K562 (cell line): ENCODE data around the gene CPZ. TPM values are rescaled to one million over a fixed set of nuclear protein-coding genes. Genes with fewer than 3 reads are reported as not detected.
A peak's percentile ranks its signal among the peaks of the same experiment; 100 is the strongest.

ENCODE experiments used
- BHLHE40 ChIP-seq: IDR thresholded peaks from 2 replicates; pipeline ENCODE4 v1.6.1; 2011; ENCODE audit warnings: low read length, improper control_type of control experiment
- BRF2 ChIP-seq: IDR thresholded peaks from 3 replicates; pipeline ENCODE4 v1.6.1; 2011; ENCODE audit warnings: borderline replicate concordance, mild to moderate bottlenecking; ENCODE audit not compliant: insufficient read length, insufficient read depth
- ELF4 ChIP-seq: fragments of 450-650 bp; formaldehyde crosslinking; IDR thresholded peaks from 2 replicates; pipeline ENCODE4 v1.4.0; 2022; ENCODE audit warnings: missing genetic modification characterization
- KDM4B ChIP-seq, 2 experiments: fragments of 450-650 bp in 1 of 2; sonication (generic) in 1 of 2; IDR thresholded peaks; 2 replicates each; pipeline ENCODE4 v1.6.1; 2016 to 2017; ENCODE audit warnings: borderline replicate concordance in 2 of 2, antibody characterized with exemption in 1 of 2, low read depth in 1 of 2, mild to moderate bottlenecking in 1 of 2
- MTA2 ChIP-seq: fragments of 450-650 bp; IDR thresholded peaks from 2 replicates; pipeline ENCODE4 v1.6.1; 2016; ENCODE audit warnings: low read depth
- NR3C1 ChIP-seq: sonication (generic); formaldehyde crosslinking; IDR thresholded peaks from 2 replicates; pipeline ENCODE4 v1.8.1; 2022; ENCODE audit warnings: missing genetic modification reagents
- PYGO2 ChIP-seq: fragments of 450-650 bp; IDR thresholded peaks from 2 replicates; pipeline ENCODE4 v1.6.1; 2016; ENCODE audit warnings: mild to moderate bottlenecking, missing genetic modification characterization, moderate library complexity, missing compliant biosample characterization
- RBBP5 ChIP-seq: fragments of 200-600 bp; sonication (generic); IDR thresholded peaks from 2 replicates; pipeline ENCODE4 v1.6.1; 2012; ENCODE audit warnings: borderline replicate concordance, mild to moderate bottlenecking, low read length, control low read depth, inconsistent platforms; ENCODE audit not compliant: insufficient read depth, poor library complexity, severe bottlenecking
- RBM15 ChIP-seq: fragments of 200-400 bp; formaldehyde crosslinking; IDR thresholded peaks from 2 replicates; pipeline ENCODE4 v1.6.1; 2018; ENCODE audit warnings: mild to moderate bottlenecking, low read length, moderate library complexity; ENCODE audit not compliant: insufficient read depth
- SIN3A ChIP-seq, 2 experiments: fragments of 150-350 bp in 1 of 2; IDR thresholded peaks; 2 replicates each; pipeline ENCODE4 v1.6.1; 2011 to 2016; ENCODE audit warnings: borderline replicate concordance in 2 of 2, low read depth in 2 of 2, low read length in 2 of 2, mild to moderate bottlenecking in 2 of 2, moderate library complexity in 2 of 2; ENCODE audit not compliant: control insufficient read depth in 1 of 2
- SLC30A9 ChIP-seq: fragments of 250-450 bp; sonication (Bioruptor Pico); IDR thresholded peaks from 2 replicates; pipeline ENCODE4 v1.8.0; 2022; ENCODE audit warnings: mild to moderate bottlenecking, moderate library complexity
- ZBTB40 ChIP-seq, 2 experiments: fragments of 450-650 bp in 1 of 2; sonication (generic) in 1 of 2; formaldehyde crosslinking in 1 of 2; IDR thresholded peaks; 2 replicates each; pipeline versions ENCODE4 v1.7.1 to v1.9.0; 2016 to 2022; ENCODE audit warnings: inconsistent platforms in 1 of 2, mild to moderate bottlenecking in 1 of 2, missing genetic modification reagents in 1 of 2
- ZC3H11A ChIP-seq: IDR thresholded peaks from 2 replicates; pipeline ENCODE4 v1.6.1; 2012; ENCODE audit warnings: low read depth, low read length, improper control_type of control experiment
- ZNF280B ChIP-seq: fragments of 250-450 bp; sonication (Bioruptor Pico); IDR thresholded peaks from 2 replicates; pipeline ENCODE4 v1.5.1; 2021; ENCODE audit warnings: mild to moderate bottlenecking
- polyA plus RNA-seq, 8 experiments: library from polyadenylated mRNA; depleted of rRNA in 4 of 8; stranded (reverse) in 5 of 8; unstranded in 3 of 8; fragments of >200 nt; fragmentation: Nextera tagmentation in 2 of 8; fragmentation: Illumina TruSeq in 1 of 8; extraction: Ambion mirVana in 2 of 8; extraction: Trizol in 1 of 8; gene quantifications; 2 replicates each; pipeline versions ENCODE4 v1.2.1 to v1.2.3, GENCODE V29; 2011 to 2014; ENCODE audit warnings: inconsistent platforms in 1 of 8, missing spikeins in 1 of 8
- total RNA-seq, 7 experiments: library from RNA; depleted of rRNA in 6 of 7; stranded (reverse); fragments of >200 nt in 6 of 7; fragmentation: Illumina TruSeq in 2 of 7; extraction: Trizol in 2 of 7; gene quantifications; 2 replicates each; pipeline versions ENCODE4 v1.2.1 to v1.2.3, GENCODE V29; 2011 to 2021; ENCODE audit warnings: low replicate concordance in 1 of 7

CPZ gene
- total and polyA plus RNA-seq, 9 of the 15 experiments (the other 6 are each of a cell fraction or from before 2014, with no cell fraction given), result 0.06 to 2.2 (median 1.2) TPM; not detected in 1

- TF ChIP-seq ZBTB40 (IDR thresholded peaks at IDR 0.05) (no peak), ZBTB40 (CRISPR knock-in tag; IDR thresholded peaks at IDR 0.05) (no peak), RBBP5 (peak; percentile 9), SLC30A9 (CRISPR knock-in tag) (no peak), ELF4 (no peak), ZNF280B (CRISPR knock-in tag) (no peak), RBM15 (no peak), BRF2 (no peak), MTA2 (no peak), ZC3H11A (no peak), NR3C1 (no peak), KDM4B (IDR thresholded peaks at IDR 0.05; ENCODE audit: borderline replicate concordance in 2 of 2, low read depth in 1 of 2) (no peak), PYGO2 (tag) (no peak), BHLHE40 (peak; percentile 6; the same call in 1 of the 2 replicates), SIN3A (IDR thresholded peaks at IDR 0.05; ENCODE audit: borderline replicate concordance in 2 of 2, control insufficient read depth in 1 of 2, low read depth in 2 of 2, low read length in 2 of 2) (no peak)
These were observed 45.3 kb upstream of the CPZ start (continued) for GRCh38 chr4:8547108-8547911.
